ENCODE results near the gene BRPF3. TPM values are rescaled to one million over a fixed set of nuclear protein-coding genes. Genes with fewer than 3 reads are reported as not detected.

The BRPF3 gene
- total RNA-seq, 1 donor from 2014 or later, result 32.0 TPM

GRCh38 chr6:36170704-36171103, 25.8 kb upstream of the BRPF3 start:
- Histone ChIP-seq H2AFZ (ENCODE audit: low read depth, low read length) (no peak overlapping the region), H3K4me1 (ENCODE audit: insufficient read depth, low read length) (no peaks in the 10 kb centered on the region), H3K27me3 (ENCODE audit: insufficient read depth, low read length) (peaks cover 3% of the 10 kb centered on the region), H3K9me3 (ENCODE audit: insufficient read depth, low read depth, low read length) (no peaks in the 10 kb centered on the region), H3K4me3 (ENCODE audit: insufficient read depth, low read depth, low read length) (no peak overlapping the region), H3K4me2 (ENCODE audit: low read length) (no peak overlapping the region), H4K20me1 (ENCODE audit: insufficient read depth, low read length) (no peaks in the 10 kb centered on the region), H3K27ac (ENCODE audit: low read depth, low read length) (no peak overlapping the region), H3K36me3 (ENCODE audit: insufficient read depth, low read length) (no peaks in the 10 kb centered on the region), H3K79me2 (ENCODE audit: insufficient read depth, low read length) (no peaks in the 10 kb centered on the region), H3K9ac (ENCODE audit: low read length) (no peak overlapping the region)
- H3K36me3 Mint-ChIP-seq (ENCODE audit: low read depth, unreplicated experiment), result no peaks in the 10 kb centered on the region
- H3K27me3 Mint-ChIP-seq (ENCODE audit: low read depth, unreplicated experiment), result peaks cover 5% of the 10 kb centered on the region
- no peak overlapping the region for H3K4me3 Mint-ChIP-seq (ENCODE audit: unreplicated experiment)
- no peak for FAIRE-seq
- peaks cover 10% of the 10 kb centered on the region for H3K9me3 Mint-ChIP-seq (ENCODE audit: unreplicated experiment)
- H3K4me1 Mint-ChIP-seq (ENCODE audit: low read depth, unreplicated experiment), result no peaks in the 10 kb centered on the region
- no peak overlapping the region for H3K27ac Mint-ChIP-seq (ENCODE audit: unreplicated experiment)
- TF ChIP-seq EZH2 (IDR thresholded peaks at IDR 0.05; ENCODE audit: insufficient read depth, low read length) (no peak), CTCF (IDR thresholded peaks at IDR 0.05; ENCODE audit: insufficient read depth, low read depth, low read length) (no peak)
- DNase-seq (ENCODE audit: low read depth), result no peak

- peaks cover 3% of the 10 kb centered on the region for H3K9me3 Mint-ChIP-seq (ENCODE audit: unreplicated experiment)
These were observed 25.0 kb upstream of the BRPF3 start for GRCh38 chr6:36171573-36171972.

More at GRCh38 chr6:36171573-36171972, 25.0 kb upstream of the BRPF3 start:
- no peaks in the 10 kb centered on the region for H3K36me3 ChIP-seq (ENCODE audit: insufficient read depth, low read length)
- H3K27me3 ChIP-seq (ENCODE audit: insufficient read depth, low read length), result peaks cover 3% of the 10 kb centered on the region
- H4K20me1 ChIP-seq (ENCODE audit: insufficient read depth, low read length), result no peaks in the 10 kb centered on the region
- H2AFZ ChIP-seq (ENCODE audit: low read depth, low read length), result no peak overlapping the region
- H3K27ac ChIP-seq (ENCODE audit: low read depth, low read length), result no peak overlapping the region
- H3K4me1 ChIP-seq (ENCODE audit: insufficient read depth, low read length), result no peaks in the 10 kb centered on the region
- Mint-ChIP-seq H3K27me3 (ENCODE audit: low read depth, unreplicated experiment) (peaks cover 5% of the 10 kb centered on the region), H3K4me1 (ENCODE audit: low read depth, unreplicated experiment) (no peaks in the 10 kb centered on the region), H3K4me3 (ENCODE audit: unreplicated experiment) (no peak overlapping the region), H3K36me3 (ENCODE audit: low read depth, unreplicated experiment) (no peaks in the 10 kb centered on the region), H3K27ac (ENCODE audit: unreplicated experiment) (no peak overlapping the region)
- H3K79me2 ChIP-seq (ENCODE audit: insufficient read depth, low read length), result no peaks in the 10 kb centered on the region
- no peak overlapping the region for H3K4me2 ChIP-seq (ENCODE audit: low read length)
- FAIRE-seq (no peak), DNase-seq (ENCODE audit: low read depth) (no peak)
- H3K9ac ChIP-seq (ENCODE audit: low read length), result no peak overlapping the region
- no peak overlapping the region for H3K4me3 ChIP-seq (ENCODE audit: insufficient read depth, low read depth, low read length)
- no peaks in the 10 kb centered on the region for H3K9me3 ChIP-seq (ENCODE audit: insufficient read depth, low read depth, low read length)
- TF ChIP-seq CTCF (IDR thresholded peaks at IDR 0.05; ENCODE audit: insufficient read depth, low read depth, low read length) (no peak), EZH2 (IDR thresholded peaks at IDR 0.05; ENCODE audit: insufficient read depth, low read length) (no peak)

All from astrocyte (in vitro differentiated cells and primary cell).